Measurements from ENCODE around the gene CBARP. TPM values are rescaled to one million over a fixed set of nuclear protein-coding genes. Genes with fewer than 3 reads are reported as not detected.

The CBARP gene
- total and polyA plus RNA-seq, 2 donors (not counting 3 experiments of a cell fraction or from before 2014, with no cell fraction given) = 3.5 to 9.2 TPM

DNA sequence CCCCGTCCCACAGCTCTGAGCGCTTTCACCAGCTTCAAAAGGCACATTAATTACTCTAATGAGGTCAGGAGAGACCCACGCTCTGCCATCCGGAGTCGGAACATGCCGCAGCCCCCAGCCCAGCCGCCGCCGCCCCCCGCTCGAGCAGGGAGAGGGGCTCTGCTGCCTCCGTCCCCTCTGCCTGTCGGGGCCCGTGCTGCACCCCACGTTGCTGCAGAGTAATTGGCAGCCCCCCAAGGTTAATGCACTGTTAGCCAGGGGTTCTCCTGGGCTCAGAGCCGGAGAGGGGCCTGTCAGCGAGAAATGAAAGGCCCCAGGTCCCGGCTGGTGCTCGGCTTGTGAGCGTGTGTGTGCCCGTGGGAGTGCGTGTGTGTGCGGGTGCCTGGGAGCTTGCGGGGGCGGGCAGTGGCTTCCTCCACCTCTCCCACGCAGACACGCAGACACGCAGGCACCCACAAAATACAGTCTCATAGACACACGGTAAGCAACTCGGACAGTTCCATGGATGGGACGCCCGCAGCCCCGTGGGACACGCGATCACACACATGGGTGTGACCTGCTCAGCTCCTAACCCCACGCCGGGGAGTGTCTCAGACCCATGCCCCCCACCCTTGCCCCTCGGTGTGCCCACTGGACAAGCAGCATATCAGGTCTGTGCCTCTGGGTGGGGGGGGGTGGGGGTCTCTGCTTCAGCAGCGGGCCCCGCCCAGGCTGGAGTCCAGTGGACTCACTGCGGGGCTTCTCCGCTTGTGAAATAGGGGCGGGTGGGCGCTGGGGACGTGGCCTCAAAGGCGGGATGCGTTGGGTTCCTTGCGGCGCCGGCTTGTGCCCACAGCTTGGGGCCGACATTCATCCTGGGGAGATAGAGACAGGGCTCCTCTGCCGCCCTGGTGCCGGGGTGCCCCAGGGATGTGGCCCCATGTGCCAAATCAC is 43.1 kb upstream of the CBARP start:
- CTCF ChIA-PET = interaction anchor here (1.4 to 1.9 kb wide), 3 partner anchors 14 to 234 kb away, joined by 4 to 14 read pairs (median 4); no protein-coding TSS in a partner anchor
- H3K9ac ChIP-seq (replicated peaks; ENCODE audit: extremely low read depth, insufficient read depth, low read length) = no peak overlapping the region
- H3K4me2 ChIP-seq (ENCODE audit: insufficient read depth, low read length) = no peak overlapping the region
- no peak overlapping the region for H3K27ac ChIP-seq (ENCODE audit: insufficient read depth, low read depth, low read length)
- dilution Hi-C loops (cut with MboI; ENCODE audit: extremely low pct_ligation_motif_present, low sequenced_read_pairs) (no loop called here), intact Hi-C loops (cut with micrococcal nuclease) (loop anchor here (5.0 kb wide), 1 partner anchor 231 kb away; the partner anchor contains the start of gene ADAMTSL5)
- H3K36me3 ChIP-seq (ENCODE audit: control insufficient read depth in 2 of 2, extremely low read depth in 1 of 2, insufficient read depth in 2 of 2, low read length in 2 of 2) = peaks cover 0 to 5% of the 10 kb centered on the region in 2 experiments
- peaks cover 2 to 12% of the 10 kb centered on the region in 2 experiments for H3K27me3 ChIP-seq (ENCODE audit: control insufficient read depth in 2 of 2, insufficient read depth in 2 of 2, low read length in 2 of 2)
- H3K79me2 ChIP-seq (ENCODE audit: control insufficient read depth, insufficient read depth, low read length) = peaks cover 3% of the 10 kb centered on the region
- H3K4me3 ChIP-seq (replicated peaks in 1 of 3; ENCODE audit: insufficient read depth in 1 of 3, low read depth in 1 of 3, low read length in 3 of 3) = no peak overlapping the region
- no TSS peak for BruUV-seq (replicated peaks)
- DNase-seq (ENCODE audit: low read depth, low spot score) = no peak
- peaks cover 9% of the 10 kb centered on the region for H3K4me1 ChIP-seq (ENCODE audit: control insufficient read depth, extremely low read depth, insufficient read depth, low read length)
- H3K9me1 ChIP-seq (replicated peaks; ENCODE audit: control insufficient read depth, extremely low read depth, insufficient read depth, low read length) = no peaks in the 10 kb centered on the region
- H4K20me1 ChIP-seq (replicated peaks; ENCODE audit: control insufficient read depth, extremely low read depth, insufficient read depth, low read length) = no peaks in the 10 kb centered on the region
- POLR2A ChIA-PET = interaction anchor here (0.6 kb wide), 1 partner anchor 75 kb away, joined by 3 read pairs; no protein-coding TSS in a partner anchor
- no peak for FAIRE-seq
- no peak overlapping the region for H2AFZ ChIP-seq (ENCODE audit: low read depth, low read length)
- no peak for TF ChIP-seq EZH2 (IDR thresholded peaks at IDR 0.05; ENCODE audit: borderline replicate concordance, low read depth, low read length, severe bottlenecking)
- no peak for TF ChIP-seq POLR2A (IDR thresholded peaks at IDR 0.05; ENCODE audit: low read depth, low read length)
- no peak for TF ChIP-seq POLR2AphosphoS5 (IDR thresholded peaks at IDR 0.05; ENCODE audit: insufficient read depth, low read depth, low read length)
- no peak for TF ChIP-seq FOS (IDR thresholded peaks at IDR 0.05; ENCODE audit: borderline replicate concordance, insufficient read depth, low read length)
- TF ChIP-seq MYC (IDR thresholded peaks at IDR 0.05; ENCODE audit: low read depth, low read length) = no peak
- TF ChIP-seq JUN (IDR thresholded peaks at IDR 0.05; ENCODE audit: borderline replicate concordance, insufficient read depth, insufficient read length, low read depth) = no peak
- TF ChIP-seq, protein P1, sequence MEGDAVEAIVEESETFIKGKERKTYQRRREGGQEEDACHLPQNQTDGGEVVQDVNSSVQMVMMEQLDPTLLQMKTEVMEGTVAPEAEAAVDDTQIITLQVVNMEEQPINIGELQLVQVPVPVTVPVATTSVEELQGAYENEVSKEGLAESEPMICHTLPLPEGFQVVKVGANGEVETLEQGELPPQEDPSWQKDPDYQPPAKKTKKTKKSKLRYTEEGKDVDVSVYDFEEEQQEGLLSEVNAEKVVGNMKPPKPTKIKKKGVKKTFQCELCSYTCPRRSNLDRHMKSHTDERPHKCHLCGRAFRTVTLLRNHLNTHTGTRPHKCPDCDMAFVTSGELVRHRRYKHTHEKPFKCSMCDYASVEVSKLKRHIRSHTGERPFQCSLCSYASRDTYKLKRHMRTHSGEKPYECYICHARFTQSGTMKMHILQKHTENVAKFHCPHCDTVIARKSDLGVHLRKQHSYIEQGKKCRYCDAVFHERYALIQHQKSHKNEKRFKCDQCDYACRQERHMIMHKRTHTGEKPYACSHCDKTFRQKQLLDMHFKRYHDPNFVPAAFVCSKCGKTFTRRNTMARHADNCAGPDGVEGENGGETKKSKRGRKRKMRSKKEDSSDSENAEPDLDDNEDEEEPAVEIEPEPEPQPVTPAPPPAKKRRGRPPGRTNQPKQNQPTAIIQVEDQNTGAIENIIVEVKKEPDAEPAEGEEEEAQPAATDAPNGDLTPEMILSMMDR (IDR thresholded peaks at IDR 0.05; ENCODE audit: extremely low read depth in 1 of 2, insufficient read depth in 1 of 2, low read depth in 1 of 2, low read length in 2 of 2) = no peak
- no peak for TF ChIP-seq GATA2 (IDR thresholded peaks at IDR 0.05; ENCODE audit: insufficient read depth, insufficient read length, low read depth, low read length)
- no peaks in the 10 kb centered on the region for H3K9me3 ChIP-seq (replicated peaks; ENCODE audit: control insufficient read depth, insufficient read depth, low read length)
